ENCODE results near the gene ABCA5. TPM values are rescaled to one million over a fixed set of nuclear protein-coding genes. Genes with fewer than 3 reads are reported as not detected.

Gene ABCA5
- total RNA-seq, 1 experiment from 2014 or later, result 4.5 TPM

DNA sequence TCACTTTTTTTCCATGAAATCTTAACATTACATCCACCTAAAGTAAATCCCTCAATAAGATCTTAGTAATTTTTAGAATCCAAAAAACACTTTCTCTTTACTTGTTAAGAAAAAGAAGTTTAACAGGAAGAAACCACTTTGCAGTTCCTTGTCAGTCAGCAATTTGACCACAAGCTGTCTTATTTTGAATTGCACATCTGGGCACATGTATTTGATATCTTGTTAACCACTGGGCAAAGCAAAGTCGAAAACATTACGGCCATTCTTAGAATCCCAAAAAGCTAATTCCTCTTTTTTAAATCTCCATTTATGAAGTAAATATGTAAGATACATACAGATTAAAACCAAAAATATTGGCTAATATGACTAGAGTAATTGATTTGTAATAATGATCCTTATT is 99.4 kb downstream of the ABCA5 start:
- no peaks in the 10 kb centered on the region for H3K9me3 Mint-ChIP-seq
- no peak overlapping the region for H2BK5ac ChIP-seq (ENCODE audit: insufficient read length, low read length)
- no peak overlapping the region for H3K18ac ChIP-seq (ENCODE audit: insufficient read length, low read depth, low read length)
- no peak overlapping the region for H4K8ac ChIP-seq (replicated peaks; ENCODE audit: insufficient read length, low read depth, low read length)
- H3K9ac ChIP-seq (ENCODE audit: extremely low read depth, insufficient read length, low read length), result no peak overlapping the region
- no peak overlapping the region for H3T11ph ChIP-seq (ENCODE audit: low read length)
- no peaks in the 10 kb centered on the region for H3K79me1 ChIP-seq (ENCODE audit: insufficient read depth, low read depth, low read length, poor library complexity, severe bottlenecking)
- H2BK12ac ChIP-seq (ENCODE audit: insufficient read length, low read depth, low read length), result no peak overlapping the region
- no peaks in the 10 kb centered on the region for H3K4me1 ChIP-seq (ENCODE audit: insufficient read depth, low read length)
- H3K27me3 ChIP-seq (ENCODE audit: insufficient read depth, low read length), result no peaks in the 10 kb centered on the region
- no peak overlapping the region for H2BK15ac ChIP-seq (ENCODE audit: low read depth, low read length)
- H3K4me1 Mint-ChIP-seq, result no peaks in the 10 kb centered on the region
- H4K91ac ChIP-seq (ENCODE audit: insufficient read length, low read depth, low read length), result no peak overlapping the region
- no peak overlapping the region for H3K56ac ChIP-seq (ENCODE audit: insufficient read length, low read depth, low read length)
- no peaks in the 10 kb centered on the region for H3K27me3 Mint-ChIP-seq (ENCODE audit: low read depth)
- no peaks in the 10 kb centered on the region for H3K36me3 Mint-ChIP-seq (ENCODE audit: insufficient read depth in 1 of 3, low read depth in 3 of 3)
- no peak overlapping the region for H2BK20ac ChIP-seq (ENCODE audit: low read depth, low read length, poor library complexity, severe bottlenecking)
- H3K79me2 ChIP-seq (ENCODE audit: insufficient read depth, low read length), result no peaks in the 10 kb centered on the region
- no peak overlapping the region for H2BK120ac ChIP-seq (ENCODE audit: low read depth, low read length, poor library complexity, severe bottlenecking)
- H4K5ac ChIP-seq (ENCODE audit: insufficient read length, low read depth, low read length), result no peak overlapping the region
- H3K23me2 ChIP-seq (ENCODE audit: insufficient read length, low read depth, low read length, poor library complexity, severe bottlenecking), result no peaks in the 10 kb centered on the region
- H3K4ac ChIP-seq (ENCODE audit: low read depth, low read length), result no peak overlapping the region
- H4K20me1 ChIP-seq (ENCODE audit: control insufficient read depth, insufficient read depth, insufficient read length), result no peaks in the 10 kb centered on the region
- H3K23ac ChIP-seq (ENCODE audit: insufficient read length, low read depth, low read length), result no peak overlapping the region
- H3K4me3 Mint-ChIP-seq, result no peak overlapping the region
- no peak for DNase-seq
- H3K27ac Mint-ChIP-seq, result no peak overlapping the region
- H3K9me3 ChIP-seq (ENCODE audit: control insufficient read depth, low read depth, low read length), result no peaks in the 10 kb centered on the region
- no peak overlapping the region for H2AFZ ChIP-seq (ENCODE audit: low read length)
- no peak overlapping the region for H3K14ac ChIP-seq (ENCODE audit: insufficient read depth, low read length)
- TF ChIP-seq, protein P1, sequence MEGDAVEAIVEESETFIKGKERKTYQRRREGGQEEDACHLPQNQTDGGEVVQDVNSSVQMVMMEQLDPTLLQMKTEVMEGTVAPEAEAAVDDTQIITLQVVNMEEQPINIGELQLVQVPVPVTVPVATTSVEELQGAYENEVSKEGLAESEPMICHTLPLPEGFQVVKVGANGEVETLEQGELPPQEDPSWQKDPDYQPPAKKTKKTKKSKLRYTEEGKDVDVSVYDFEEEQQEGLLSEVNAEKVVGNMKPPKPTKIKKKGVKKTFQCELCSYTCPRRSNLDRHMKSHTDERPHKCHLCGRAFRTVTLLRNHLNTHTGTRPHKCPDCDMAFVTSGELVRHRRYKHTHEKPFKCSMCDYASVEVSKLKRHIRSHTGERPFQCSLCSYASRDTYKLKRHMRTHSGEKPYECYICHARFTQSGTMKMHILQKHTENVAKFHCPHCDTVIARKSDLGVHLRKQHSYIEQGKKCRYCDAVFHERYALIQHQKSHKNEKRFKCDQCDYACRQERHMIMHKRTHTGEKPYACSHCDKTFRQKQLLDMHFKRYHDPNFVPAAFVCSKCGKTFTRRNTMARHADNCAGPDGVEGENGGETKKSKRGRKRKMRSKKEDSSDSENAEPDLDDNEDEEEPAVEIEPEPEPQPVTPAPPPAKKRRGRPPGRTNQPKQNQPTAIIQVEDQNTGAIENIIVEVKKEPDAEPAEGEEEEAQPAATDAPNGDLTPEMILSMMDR (conservative IDR thresholded peaks at IDR 0.05), result no peak
- H3K27ac ChIP-seq (ENCODE audit: insufficient read length, low read depth, low read length), result no peak overlapping the region
- H2AK5ac ChIP-seq (ENCODE audit: insufficient read length, low read length), result no peak overlapping the region
- no CpG with 5 or more reads among the region's 2 CpGs for WGBS (ENCODE audit: extremely low coverage, insufficient read length, low lambda C conversion rate)
- no peak overlapping the region for H3K4me2 ChIP-seq (ENCODE audit: insufficient read depth, insufficient read length, low read length)

Data from H9 (cell line).